PC-3 (cell line): ENCODE measurements around the gene IGSF9B. TPM values are rescaled to one million over a fixed set of nuclear protein-coding genes. Genes with fewer than 3 reads are reported as not detected.

Source experiments
- ATAC-seq: fragments of 200-7000 bp; cut with Tn5 transposase; 2 replicates; pipeline ENCODE4 v1.9.1; 2020; ENCODE audit warnings: mild to moderate bottlenecking, moderate library complexity
- BruUV-seq: library from RNA; stranded (reverse); fragments of 400-500 nt; replicated peaks from 2 replicates; lab custom pipeline; 2021; lab: Mats Ljungman, UMichigan
- CTCF ChIA-PET: fragments of 300-600 bp; sonication (Branson Sonifier 250); formaldehyde crosslinking; loops from one replicate; lab custom pipeline; 2022; ENCODE audit warnings: antibody characterized with exemption; lab: Charles Lee
- POLR2A ChIA-PET: fragments of 300-600 bp; sonication (Branson Sonifier 250); formaldehyde crosslinking; loops from one replicate; lab custom pipeline; 2022; ENCODE audit warnings: antibody characterized with exemption; ENCODE audit not compliant: unreplicated experiment; lab: Charles Lee
- DNase-seq: peaks from one replicate; pipeline ENCODE4 v3.0.0-alpha.2; 2015
- H2AFZ ChIP-seq: fragments of 300-600 bp; sonication (generic); 2 replicates; pipeline ENCODE4 v1.6.0; 2016; ENCODE audit warnings: antibody characterized with exemption, low read length
- H3F3A ChIP-seq: fragments of 300-600 bp; sonication (generic); one replicate; pipeline ENCODE4 v1.6.0; 2017; ENCODE audit warnings: antibody characterized with exemption, low read length, control low read depth, mild to moderate bottlenecking; ENCODE audit not compliant: unreplicated experiment
- H3K27ac ChIP-seq: fragments of 300-600 bp; sonication (generic); 2 replicates; pipeline ENCODE4 v1.5.1; 2016; ENCODE audit warnings: mild to moderate bottlenecking, low read length
- H3K27me3 ChIP-seq: fragments of 300-600 bp; sonication (generic); 2 replicates; pipeline ENCODE4 v1.6.1; 2016; ENCODE audit warnings: low read length, mixed read lengths
- H3K36me3 ChIP-seq: fragments of 300-600 bp; sonication (generic); 2 replicates; pipeline ENCODE4 v1.6.1; 2016; ENCODE audit warnings: low read depth, mixed run types, low read length, mixed read lengths
- H3K4me1 ChIP-seq: fragments of 300-600 bp; sonication (generic); 2 replicates; pipeline ENCODE4 v1.5.1; 2016; ENCODE audit warnings: low read length; ENCODE audit not compliant: insufficient read depth
- H3K4me2 ChIP-seq: fragments of 300-600 bp; sonication (generic); 2 replicates; pipeline ENCODE4 v1.6.0; 2016; ENCODE audit warnings: low read length
- H3K4me3 ChIP-seq: fragments of 300-600 bp; sonication (generic); 2 replicates; pipeline ENCODE4 v1.5.1; 2016; ENCODE audit warnings: mild to moderate bottlenecking, low read length, mixed read lengths
- H3K79me2 ChIP-seq: fragments of 300-600 bp; sonication (generic); 2 replicates; pipeline ENCODE4 v1.6.1; 2017; ENCODE audit warnings: low read length, mixed read lengths
- H3K9ac ChIP-seq: fragments of 300-600 bp; sonication (generic); 2 replicates; pipeline ENCODE4 v1.6.0; 2016; ENCODE audit warnings: mild to moderate bottlenecking, low read length
- H3K9me2 ChIP-seq: fragments of 300-600 bp; sonication (generic); replicated peaks from 2 replicates; pipeline ENCODE4 v1.6.1; 2016; ENCODE audit warnings: mixed run types, low read length, mixed read lengths
- H3K9me3 ChIP-seq: fragments of 300-600 bp; sonication (generic); 2 replicates; pipeline ENCODE4 v1.6.1; 2016; ENCODE audit warnings: low read length, mixed read lengths
- H4K20me1 ChIP-seq: fragments of 300-600 bp; sonication (generic); 2 replicates; pipeline ENCODE4 v1.6.1; 2016; ENCODE audit warnings: low read length, mixed read lengths
- CTCF ChIP-seq: fragments of 300-600 bp; sonication (generic); conservative IDR thresholded peaks from 2 replicates; pipeline ENCODE4 v1.5.1; 2017; ENCODE audit warnings: antibody characterized with exemption, low read depth, mild to moderate bottlenecking, low read length
- EZH2 ChIP-seq: fragments of 300-600 bp; sonication (generic); IDR thresholded peaks from one replicate; pipeline ENCODE4 v1.6.1; 2017; ENCODE audit warnings: antibody characterized with exemption, mild to moderate bottlenecking, low read length; ENCODE audit not compliant: unreplicated experiment
- EZH2phosphoT487 ChIP-seq: fragments of 300-600 bp; sonication (generic); IDR thresholded peaks from 2 replicates; pipeline ENCODE4 v1.6.1; 2018; ENCODE audit warnings: mild to moderate bottlenecking, antibody characterized with exemption, low read length, borderline replicate concordance
- intact Hi-C: fragments of 100-400 bp; cut with micrococcal nuclease; formaldehyde crosslinking; loops from 2 replicates; pipeline ENCODE4 v1.9.0; 2023
- total RNA-seq: library from RNA; depleted of rRNA; stranded (reverse); fragments of >200 nt; gene quantifications from 2 replicates; pipeline ENCODE4 v1.2.3, GENCODE V29; 2014

The IGSF9B gene
- total RNA-seq, 1 experiment from 2014 or later, result 0.58 TPM

GRCh38 chr11:133901316-133901715, 55.5 kb downstream of the IGSF9B start:
- BruUV-seq, result no TSS peak
- no peak overlapping the region for H3K27ac ChIP-seq
- H3K9ac ChIP-seq, result no peak overlapping the region
- H2AFZ ChIP-seq, result no peak overlapping the region
- TF ChIP-seq EZH2phosphoT487 (no peak), CTCF (no peak)
- no peaks in the 10 kb centered on the region for H3K36me3 ChIP-seq
- ChIA-PET CTCF (no interaction called here), POLR2A (no interaction called here)
- H3F3A ChIP-seq, result no peaks in the 10 kb centered on the region
- H3K4me2 ChIP-seq, result no peak overlapping the region
- H3K27me3 ChIP-seq, result no peaks in the 10 kb centered on the region
- intact Hi-C loops, result no loop called here
- H4K20me1 ChIP-seq, result no peaks in the 10 kb centered on the region
- no peaks in the 10 kb centered on the region for H3K9me3 ChIP-seq
- DNase-seq (no peak), ATAC-seq (no peak)
- H3K79me2 ChIP-seq, result no peaks in the 10 kb centered on the region
- no peaks in the 10 kb centered on the region for H3K4me1 ChIP-seq
- no peak overlapping the region for H3K4me3 ChIP-seq
- no peaks in the 10 kb centered on the region for H3K9me2 ChIP-seq

DNA sequence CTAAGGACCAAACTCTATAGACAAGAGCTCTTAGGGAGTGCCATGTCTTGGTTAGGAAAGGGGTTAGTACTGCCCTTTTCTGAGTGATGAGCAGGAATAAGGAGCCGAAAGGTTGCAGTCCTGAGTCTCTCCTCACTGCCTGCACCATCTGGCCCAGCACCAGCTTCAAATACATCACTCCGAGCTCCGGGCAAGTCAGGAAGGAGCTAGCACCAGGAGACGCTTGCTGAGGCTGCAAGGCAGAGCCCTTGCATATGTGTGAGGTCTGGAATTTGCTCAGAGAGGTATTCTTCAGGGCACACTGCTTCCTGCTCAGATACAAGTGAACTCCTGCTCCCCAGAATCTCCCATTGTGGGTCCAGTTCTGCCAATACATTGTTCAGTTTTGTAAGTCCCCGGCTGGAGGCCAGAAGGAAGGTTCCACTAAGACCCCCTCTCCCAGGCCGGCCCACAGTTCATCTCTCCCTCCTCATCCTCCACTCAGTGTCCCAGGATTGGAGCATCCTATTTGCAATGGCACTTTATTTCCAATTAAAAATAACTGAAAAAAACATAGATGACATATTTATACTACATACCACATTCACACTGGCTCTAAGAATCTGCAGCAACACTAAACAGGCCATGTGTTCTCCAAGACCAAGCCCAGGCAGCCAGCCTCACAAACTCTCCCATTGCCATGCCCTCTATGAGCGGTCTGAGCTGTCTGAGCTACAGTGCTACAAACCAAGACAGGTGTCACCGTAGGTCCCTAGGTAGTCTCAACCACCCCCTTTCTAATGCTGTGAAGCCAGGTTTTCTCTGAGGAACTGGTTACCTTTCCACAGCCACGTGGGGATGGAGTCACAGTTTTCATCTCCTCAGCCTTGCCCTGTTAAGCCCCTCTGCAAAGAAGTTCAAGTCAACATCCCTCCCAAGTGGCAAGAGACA, 56.3 kb downstream of the IGSF9B start:
- H3F3A ChIP-seq, result no peaks in the 10 kb centered on the region
- POLR2A ChIA-PET, result no interaction called here
- intact Hi-C loops, result no loop called here

More for the DNA sequence above, 56.3 kb downstream of the IGSF9B start:
- H3K4me2 ChIP-seq, result no peak overlapping the region
- BruUV-seq, result no TSS peak
- no peak overlapping the region for H2AFZ ChIP-seq
- H3K79me2 ChIP-seq, result no peaks in the 10 kb centered on the region
- CTCF ChIA-PET, result no interaction called here
- TF ChIP-seq EZH2 (no peak), CTCF (no peak), EZH2phosphoT487 (no peak)
- no peak overlapping the region for H3K4me3 ChIP-seq
- H3K9me2 ChIP-seq, result no peaks in the 10 kb centered on the region
- no peak for ATAC-seq
- DNase-seq, result no peak
- no peaks in the 10 kb centered on the region for H3K36me3 ChIP-seq
- no peak overlapping the region for H3K27ac ChIP-seq
- H3K4me1 ChIP-seq, result no peaks in the 10 kb centered on the region
- no peak overlapping the region for H3K9ac ChIP-seq
- H3K9me3 ChIP-seq, result no peaks in the 10 kb centered on the region
- no peaks in the 10 kb centered on the region for H4K20me1 ChIP-seq
- H3K27me3 ChIP-seq, result no peaks in the 10 kb centered on the region
